NCI-H2107 treated with DMSO at 0.1 percent for 48 hours (cell line): ENCODE data around the gene OXLD1.

ENCODE experiments used
- DNase-seq: peaks from one replicate; lab custom pipeline; 2025; ENCODE audit not compliant: unreplicated experiment; lab: John Stamatoyannopoulos, UW

OXLD1 gene

GRCh38 chr17:81702934-81703746 is 36.7 kb upstream of the OXLD1 start, which contains the start of gene MRPL12:
Gene MRPL12, plus strand, starts transcription at chr17:81703367. Its CDS starts 135 bp downstream, at chr17:81703502.
- peak; percentile 81 for DNase-seq

DNA sequence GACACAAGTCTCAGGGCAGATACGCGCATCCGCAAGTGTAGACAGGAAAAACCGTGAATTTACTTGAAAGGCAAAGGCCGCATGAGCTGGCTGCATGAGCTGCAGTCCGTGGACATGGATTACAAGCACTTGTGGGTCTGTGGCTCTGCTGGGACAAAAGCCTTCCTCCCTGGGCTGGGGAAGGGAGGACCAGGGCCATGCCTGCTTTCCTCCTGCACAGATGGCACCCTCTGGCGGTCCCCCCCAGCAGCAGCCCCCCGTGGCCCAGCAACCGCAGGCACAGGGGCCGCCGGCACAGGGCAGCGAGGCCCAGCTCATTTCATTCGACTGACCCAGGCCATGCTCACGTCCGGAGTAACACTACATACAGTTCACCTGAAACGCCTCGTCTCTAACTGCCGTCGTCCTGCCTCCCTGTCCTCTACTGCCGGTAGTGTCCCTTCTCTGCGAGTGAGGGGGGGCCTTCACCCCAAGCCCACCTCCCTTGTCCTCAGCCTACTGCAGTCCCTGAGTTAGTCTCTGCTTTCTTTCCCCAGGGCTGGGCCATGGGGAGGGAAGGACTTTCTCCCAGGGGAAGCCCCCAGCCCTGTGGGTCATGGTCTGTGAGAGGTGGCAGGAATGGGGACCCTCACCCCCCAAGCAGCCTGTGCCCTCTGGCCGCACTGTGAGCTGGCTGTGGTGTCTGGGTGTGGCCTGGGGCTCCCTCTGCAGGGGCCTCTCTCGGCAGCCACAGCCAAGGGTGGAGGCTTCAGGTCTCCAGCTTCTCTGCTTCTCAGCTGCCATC is 35.1 kb upstream of the OXLD1 start:
- DNase-seq, result no peak

GRCh38 chr17:81700353-81701287 is 34.2 kb upstream of the OXLD1 start:
- no peak for DNase-seq

- no peak for DNase-seq
These were observed 31.0 kb upstream of the OXLD1 start for GRCh38 chr17:81697261-81698044.

- no peak for DNase-seq
These were observed 30.0 kb upstream of the OXLD1 start for GRCh38 chr17:81696218-81696941.

- no peak for DNase-seq
These were observed 29.4 kb upstream of the OXLD1 start for GRCh38 chr17:81695801-81696200.

- no peak for DNase-seq
These were observed 28.8 kb upstream of the OXLD1 start for GRCh38 chr17:81695211-81695610.

- DNase-seq, result no peak
These were observed 28.4 kb upstream of the OXLD1 start for GRCh38 chr17:81694810-81695209.

DNA sequence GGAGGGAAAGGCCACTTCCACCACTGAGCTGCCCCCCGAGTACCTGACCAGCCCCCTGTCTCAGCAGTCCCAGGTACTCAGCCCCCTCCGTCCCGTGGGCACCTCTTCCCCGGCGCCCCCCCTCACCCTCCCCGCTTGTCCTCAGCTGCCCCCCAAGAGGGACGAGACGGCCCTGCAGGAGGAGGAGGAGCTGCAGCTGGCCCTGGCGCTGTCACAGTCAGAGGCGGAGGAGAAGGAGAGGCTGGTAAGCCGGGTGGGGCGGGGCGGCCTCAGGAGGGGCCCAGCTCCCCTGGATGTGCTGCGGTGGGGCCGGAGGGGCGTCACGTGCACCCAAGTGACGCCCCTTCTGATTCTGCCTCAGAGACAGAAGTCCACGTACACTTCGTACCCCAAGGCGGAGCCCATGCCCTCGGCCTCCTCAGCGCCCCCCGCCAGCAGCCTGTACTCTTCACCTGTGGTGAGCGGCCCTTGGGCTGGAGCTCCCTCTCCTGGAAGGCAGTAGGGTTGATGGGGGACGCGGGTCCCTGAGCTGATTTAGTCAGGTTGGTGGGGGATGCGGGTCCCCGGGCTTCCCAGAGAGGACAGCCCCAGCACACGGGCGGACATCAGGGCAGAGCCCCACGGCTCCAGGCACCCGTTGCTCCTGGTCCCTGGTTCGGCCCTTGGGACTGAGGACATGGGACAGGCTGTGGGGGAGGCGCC is 27.3 kb upstream of the OXLD1 start:
- no peak for DNase-seq

- DNase-seq, result no peak
These were observed 25.2 kb upstream of the OXLD1 start for GRCh38 chr17:81691608-81692007.

- no peak for DNase-seq
These were observed 24.8 kb upstream of the OXLD1 start for GRCh38 chr17:81691196-81691595.

DNA sequence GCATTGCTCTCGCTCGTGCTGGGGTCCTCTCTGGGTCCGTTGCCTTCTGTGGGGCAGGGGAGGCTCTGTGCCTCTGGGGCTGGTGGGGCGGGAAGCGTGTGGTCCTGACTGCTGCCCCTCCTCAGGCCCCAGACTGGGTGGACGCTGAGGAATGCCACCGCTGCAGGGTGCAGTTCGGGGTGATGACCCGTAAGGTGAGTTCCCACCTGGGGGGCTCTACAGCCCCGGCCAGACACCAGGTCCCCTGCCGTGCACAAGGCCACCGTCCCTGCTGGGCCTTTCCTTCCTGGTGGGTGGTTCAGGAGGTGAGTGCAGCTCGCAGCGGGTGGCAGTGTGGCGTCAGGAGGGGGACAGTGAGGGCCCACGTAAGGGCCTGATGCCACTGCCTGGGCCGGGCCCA is 24.1 kb upstream of the OXLD1 start:
- no peak for DNase-seq

DNA sequence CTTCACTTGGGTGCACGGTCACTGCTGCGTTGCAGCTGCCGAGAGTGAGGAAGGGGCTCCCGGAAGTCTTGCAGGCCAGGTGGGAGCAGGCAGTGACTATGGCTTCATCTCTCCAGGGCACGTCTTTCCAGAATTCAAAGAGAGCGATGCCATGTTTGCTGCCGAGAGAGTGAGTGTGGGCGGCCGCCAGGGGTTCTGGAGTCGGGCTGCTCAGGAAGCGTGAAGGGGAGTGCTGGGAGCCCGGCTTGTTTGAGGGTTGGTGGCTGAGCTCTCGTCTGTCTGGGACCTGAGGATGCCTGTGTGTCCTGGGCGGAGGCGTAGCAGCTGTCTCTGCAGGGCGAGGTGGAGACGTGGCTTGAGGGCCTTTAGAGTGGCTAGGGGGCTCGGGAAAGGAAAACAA is 23.7 kb upstream of the OXLD1 start:
- no peak for DNase-seq

DNA sequence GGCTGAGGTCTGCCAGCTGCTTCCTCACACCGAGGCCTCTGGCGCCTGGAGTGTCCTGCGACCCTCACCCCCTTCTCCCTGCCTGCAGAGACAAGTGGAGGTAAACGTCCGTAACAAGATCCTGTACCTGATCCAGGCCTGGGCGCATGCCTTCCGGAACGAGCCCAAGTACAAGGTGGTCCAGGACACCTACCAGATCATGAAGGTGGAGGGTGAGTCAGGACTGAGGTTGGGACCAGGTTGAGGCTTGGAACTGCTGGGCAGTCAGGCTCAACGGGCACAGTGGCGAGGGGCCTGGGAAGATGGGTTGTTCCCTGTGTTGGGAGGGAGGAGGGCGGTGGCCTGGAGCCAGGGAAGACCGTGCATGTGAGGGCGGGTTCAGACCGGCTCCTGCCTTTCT is 22.2 kb upstream of the OXLD1 start:
- DNase-seq, result no peak

GRCh38 chr17:81687770-81688541 is 21.6 kb upstream of the OXLD1 start:
- no peak for DNase-seq

GRCh38 chr17:81686614-81687013 is 20.2 kb upstream of the OXLD1 start:
- DNase-seq, result no peak

DNA sequence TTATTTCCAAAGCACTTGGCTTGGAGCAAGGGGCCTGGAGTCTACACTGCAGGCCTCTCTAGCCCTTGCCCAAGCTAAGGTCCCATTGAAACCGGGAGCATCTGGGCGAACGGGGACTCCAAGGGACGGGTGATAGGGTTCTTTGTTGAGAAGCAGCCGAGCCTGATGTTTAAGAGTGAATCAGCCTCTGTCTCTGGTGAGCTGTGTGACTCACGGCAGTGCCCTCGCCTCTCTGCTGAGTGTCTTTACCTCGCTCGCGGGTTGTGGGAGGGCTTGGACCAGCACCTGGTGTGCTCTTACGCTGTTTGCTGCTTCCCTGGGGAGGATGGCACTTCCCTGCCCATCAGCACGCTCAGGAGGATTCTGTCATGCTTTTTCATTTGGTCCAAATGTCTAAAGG is 18.7 kb upstream of the OXLD1 start:
- DNase-seq, result no peak

DNA sequence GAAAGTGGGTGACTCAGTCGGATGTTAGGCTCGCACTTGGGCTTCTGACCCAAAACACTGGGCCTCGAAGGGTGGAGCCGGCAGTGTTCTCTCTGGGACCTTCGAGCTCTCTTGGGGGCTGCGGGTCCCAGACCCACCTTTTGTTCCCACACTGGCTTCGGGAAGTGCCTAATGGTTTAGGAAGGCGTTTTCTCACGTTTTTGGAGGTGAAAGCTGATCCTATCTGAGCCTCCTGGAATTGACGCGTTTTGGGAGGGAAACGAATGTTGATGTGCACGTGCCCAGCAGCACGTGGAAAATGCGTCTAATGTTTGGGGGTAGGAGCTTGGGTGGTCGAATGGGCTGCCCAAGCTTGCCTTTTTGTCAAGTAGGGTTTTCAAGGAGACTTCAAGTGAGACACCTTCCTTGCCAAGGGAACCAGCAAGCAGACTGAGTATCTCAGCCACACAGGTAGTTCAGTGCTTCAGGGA is 18.1 kb upstream of the OXLD1 start:
- DNase-seq, result no peak
